SK-N-SH (cell line): ENCODE data around the gene CDH13. TPM values are rescaled to one million over a fixed set of nuclear protein-coding genes. Genes with fewer than 3 reads are reported as not detected.

Source experiments
- CTCF ChIA-PET: fragments of 300-600, 350-600 bp; formaldehyde crosslinking; extraction: SDS; loops from one replicate; lab custom pipeline; 2021; lab: Yijun Ruan, JAX
- POLR2A ChIA-PET: fragments of 350-600 bp; sonication (Branson Sonifier 250); formaldehyde crosslinking; extraction: SDS; loops from one replicate; lab custom pipeline; 2020; ENCODE audit warnings: antibody characterized with exemption, inconsistent platforms; lab: Yijun Ruan, JAX
- DNase-seq: peaks from one replicate; pipeline ENCODE4 v3.0.0; 2012
- H2AFZ ChIP-seq: fragments of 200-600 bp; sonication (generic); 2 replicates; pipeline ENCODE4 v1.8.1; 2016; ENCODE audit warnings: antibody characterized with exemption, mild to moderate bottlenecking, low read depth
- H3F3A ChIP-seq: fragments of 200-600 bp; sonication (generic); replicated peaks from 2 replicates; pipeline ENCODE3; 2016; ENCODE audit warnings: antibody characterized with exemption, mild to moderate bottlenecking; ENCODE audit not compliant: insufficient read depth
- H3K27ac ChIP-seq, 2 experiments: fragments of 200-500 bp in 1 of 2; fragments of 200-600 bp in 1 of 2; sonication (Bioruptor generic) in 1 of 2; sonication (generic), shearing (Covaris generic) in 1 of 2; 2 replicates each; pipeline versions ENCODE4 v1.5.1 to v1.6.1; 2014 to 2016; ENCODE audit warnings: low read depth in 2 of 2, inconsistent platforms in 1 of 2, low read length in 1 of 2, mild to moderate bottlenecking in 1 of 2, mixed read lengths in 1 of 2
- H3K27me3 ChIP-seq: fragments of 200-600 bp; sonication (generic), shearing (Covaris generic); 2 replicates; pipeline ENCODE4 v1.6.1; 2016; ENCODE audit warnings: mixed run types; ENCODE audit not compliant: insufficient read depth
- H3K36me3 ChIP-seq, 2 experiments: fragments of 200-500 bp in 1 of 2; fragments of 200-600 bp in 1 of 2; sonication (Bioruptor generic) in 1 of 2; sonication (generic) in 1 of 2; replicated peaks in 1 of 2; 2 replicates each; pipeline versions ENCODE3 to v1.5.1; 2014 to 2016; ENCODE audit warnings: low read length in 1 of 2, mild to moderate bottlenecking in 1 of 2; ENCODE audit not compliant: insufficient read depth in 2 of 2, control insufficient read depth in 1 of 2
- H3K4me1 ChIP-seq, 2 experiments: fragments of 200-500 bp in 1 of 2; fragments of 200-600 bp in 1 of 2; sonication (Bioruptor generic) in 1 of 2; sonication (generic), shearing (Covaris generic) in 1 of 2; 2 replicates each; pipeline versions ENCODE4 v1.5.1 to v1.6.1; 2014 to 2016; ENCODE audit warnings: low read depth in 1 of 2, low read length in 1 of 2, mixed run types in 1 of 2; ENCODE audit not compliant: insufficient read depth in 2 of 2, control insufficient read depth in 1 of 2
- H3K4me2 ChIP-seq: fragments of 200-600 bp; sonication (generic), shearing (Covaris generic); 2 replicates; pipeline ENCODE4 v1.6.1; 2017; ENCODE audit warnings: mixed run types
- H3K4me3 ChIP-seq, 2 experiments: fragments of 200-500 bp in 1 of 2; fragments of 200-600 bp in 1 of 2; sonication (Bioruptor generic) in 1 of 2; sonication (generic), shearing (Covaris generic) in 1 of 2; 2 replicates each; pipeline versions ENCODE4 v1.5.1 to v1.8.1; 2014 to 2016; ENCODE audit warnings: low read depth in 2 of 2, inconsistent platforms in 1 of 2, low read length in 1 of 2, mild to moderate bottlenecking in 1 of 2, mixed read lengths in 1 of 2, moderate library complexity in 1 of 2
- H3K79me2 ChIP-seq: fragments of 200-600 bp; sonication (generic); 2 replicates; pipeline ENCODE4 v1.8.1; 2017; ENCODE audit warnings: mild to moderate bottlenecking; ENCODE audit not compliant: insufficient read depth
- H3K9ac ChIP-seq: fragments of 200-600 bp; sonication (generic); 2 replicates; pipeline ENCODE4 v1.6.1; 2017; ENCODE audit warnings: mixed run types
- H3K9me2 ChIP-seq: fragments of 200-600 bp; sonication (generic); 2 replicates; pipeline ENCODE4 v1.6.1; 2017; ENCODE audit warnings: mixed run types
- H3K9me3 ChIP-seq: fragments of 200-600 bp; sonication (generic); 2 replicates; pipeline ENCODE4 v1.6.1; 2017; ENCODE audit warnings: mixed run types, mild to moderate bottlenecking, moderate library complexity
- H4K20me1 ChIP-seq: fragments of 200-600 bp; sonication (generic); 2 replicates; pipeline ENCODE4 v1.6.1; 2017; ENCODE audit warnings: mild to moderate bottlenecking, mixed run types; ENCODE audit not compliant: insufficient read depth
- CTCF ChIP-seq: fragments of 200-600 bp; sonication (generic); IDR thresholded peaks from 2 replicates; pipeline ENCODE4 v1.6.1; 2017; ENCODE audit warnings: antibody characterized with exemption, mild to moderate bottlenecking, moderate library complexity
- ELF1 ChIP-seq: IDR thresholded peaks from 2 replicates; pipeline ENCODE4 v1.4.0; 2012
- EP300 ChIP-seq, 2 experiments: IDR thresholded peaks; 2 replicates each; pipeline versions ENCODE4 v1.4.0 to v1.6.1; 2012; ENCODE audit warnings: borderline replicate concordance in 1 of 2, low read depth in 1 of 2, low read length in 1 of 2
- EZH2phosphoT487 ChIP-seq: fragments of 200-600 bp; sonication (generic); IDR thresholded peaks from 2 replicates; pipeline ENCODE4 v1.6.1; 2017; ENCODE audit warnings: low read depth, mixed run types, mild to moderate bottlenecking, antibody characterized with exemption, moderate library complexity, borderline replicate concordance
- FOSL2 ChIP-seq: IDR thresholded peaks from 2 replicates; pipeline ENCODE4 v1.4.0; 2012; ENCODE audit warnings: low read depth, mild to moderate bottlenecking, moderate library complexity, borderline replicate concordance
- JUND ChIP-seq: IDR thresholded peaks from 2 replicates; pipeline ENCODE4 v1.4.0; 2012
- RAD21 ChIP-seq: IDR thresholded peaks from 2 replicates; pipeline ENCODE4 v1.6.1; 2012; ENCODE audit warnings: mild to moderate bottlenecking, low read length
- RXRA ChIP-seq: IDR thresholded peaks from 2 replicates; pipeline ENCODE4 v1.4.0; 2012; ENCODE audit warnings: low read depth, mild to moderate bottlenecking, borderline replicate concordance
- SIN3A ChIP-seq: IDR thresholded peaks from 2 replicates; pipeline ENCODE4 v1.6.1; 2012; ENCODE audit warnings: low read depth, mild to moderate bottlenecking, low read length, moderate library complexity, borderline replicate concordance
- TAF1 ChIP-seq: IDR thresholded peaks from 2 replicates; pipeline ENCODE4 v1.6.1; 2012; ENCODE audit warnings: low read depth, mild to moderate bottlenecking, low read length, moderate library complexity, borderline replicate concordance
- TCF12 ChIP-seq: IDR thresholded peaks from 2 replicates; pipeline ENCODE4 v1.4.0; 2012
- TEAD4 ChIP-seq: IDR thresholded peaks from 2 replicates; pipeline ENCODE4 v1.4.0; 2012; ENCODE audit warnings: mild to moderate bottlenecking, borderline replicate concordance; ENCODE audit not compliant: insufficient read depth
- USF1 ChIP-seq: IDR thresholded peaks from 2 replicates; pipeline ENCODE4 v1.4.0; 2012; ENCODE audit warnings: low read depth, borderline replicate concordance
- USF2 ChIP-seq: fragments of 150-350 bp; IDR thresholded peaks from 2 replicates; pipeline ENCODE4 v1.6.1; 2017; ENCODE audit warnings: antibody characterized with exemption, low read length, low read depth, borderline replicate concordance
- YY1 ChIP-seq: IDR thresholded peaks from 2 replicates; pipeline ENCODE4 v1.4.0; 2012; ENCODE audit warnings: low read depth, mild to moderate bottlenecking
- WGBS: methylation state at CpG from one replicate; pipeline ENCODE4 v1.1.6; 2017; ENCODE audit warnings: low lambda C conversion rate; 5-methylcytosine and 5-hydroxymethylcytosine counted together
- polyA plus RNA-seq, 3 experiments: library from polyadenylated mRNA; depleted of rRNA; stranded (reverse); fragments of >200 nt; gene quantifications; 2 replicates each; pipeline ENCODE4 v1.2.3, GENCODE V29; 2012

The CDH13 gene
- polyA plus RNA-seq, 1 of the 3 experiments (the other 2 are of a cell fraction): 93.0 TPM

- Histone ChIP-seq H2AFZ (peak overlapping the region; percentile 64), H4K20me1 (no peaks in the 10 kb centered on the region)
- POLR2A ChIA-PET: no interaction called here
These were observed 369.2 kb downstream of the CDH13 start for GRCh38 chr16:82995924-82996441.

More at GRCh38 chr16:82995924-82996441, 369.2 kb downstream of the CDH13 start:
- no peaks in the 10 kb centered on the region; the same call in 1 of the 2 replicates for H3K79me2 ChIP-seq
- peak overlapping the region; percentile 66 for H3K4me2 ChIP-seq
- no peaks in the 10 kb centered on the region for H3K27me3 ChIP-seq
- H3K9ac ChIP-seq: peak overlapping the region; percentile 53
- TF ChIP-seq RXRA: peak; percentile 37; the same call in 1 of the 2 replicates
- no peak; the same call in 1 of the 2 replicates for TF ChIP-seq ELF1
- no peak for TF ChIP-seq USF1
- no peak for TF ChIP-seq EZH2phosphoT487
- peak; percentile 82 for TF ChIP-seq FOSL2
- TF ChIP-seq YY1: no peak
- TF ChIP-seq RAD21: no peak
- no peak for TF ChIP-seq CTCF
- no peak for TF ChIP-seq SIN3A
- peak; percentile 17; the same call in 1 of the 2 replicates for TF ChIP-seq TAF1
- TF ChIP-seq TEAD4: no peak
- TF ChIP-seq USF2: no peak
- peak; percentile 30; the same call in 1 of the 2 replicates for TF ChIP-seq TCF12
- peak; percentile 75 for TF ChIP-seq JUND
- no peak for TF ChIP-seq EP300 (IDR thresholded peaks at IDR 0.05; ENCODE audit: borderline replicate concordance in 1 of 2, low read depth in 1 of 2, low read length in 1 of 2)
- H3K4me1 ChIP-seq: 0 out of 4 replicates have a peak, but pooled peaks cover 0 to 3% of the 10 kb centered on the region in 2 experiments
- DNase-seq: no peak
- peak overlapping the region; percentile 31 to 50; a peak in 3 of 4 replicates for H3K4me3 ChIP-seq
- WGBS: 4% methylated on average over 5 of the region's 5 CpGs
- no peaks in the 10 kb centered on the region for H3K9me3 ChIP-seq
- H3K27ac ChIP-seq: peak overlapping the region; percentile 67 to 94; a peak in 3 of 4 replicates
- H3K9me2 ChIP-seq: no peaks in the 10 kb centered on the region
- H3K36me3 ChIP-seq: no peaks in the 10 kb centered on the region
- H3F3A ChIP-seq: peaks cover 17% of the 10 kb centered on the region
- CTCF ChIA-PET: no interaction called here
